Measurements from ENCODE around the gene CXCL5.

DNA sequence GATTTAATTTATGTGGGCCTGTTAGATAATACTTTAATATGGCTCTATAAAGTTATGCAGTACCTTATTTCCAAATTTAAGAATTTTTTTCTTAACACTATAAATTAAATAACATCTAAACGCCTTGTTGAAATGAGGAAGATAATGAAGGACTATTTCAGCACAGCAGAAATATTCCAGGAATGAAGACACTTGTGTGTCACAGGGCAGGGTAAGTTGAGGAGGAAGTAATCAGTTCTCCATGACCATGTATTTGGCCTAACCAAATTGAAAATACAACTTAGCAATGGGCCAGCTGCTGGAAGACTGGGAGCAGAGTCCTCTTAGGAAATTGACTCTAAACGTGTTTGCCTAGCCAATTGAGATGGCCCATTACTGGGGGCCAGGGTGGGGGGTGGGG, 23.1 kb upstream of the CXCL5 start:
- TF ChIP-seq, protein P1, sequence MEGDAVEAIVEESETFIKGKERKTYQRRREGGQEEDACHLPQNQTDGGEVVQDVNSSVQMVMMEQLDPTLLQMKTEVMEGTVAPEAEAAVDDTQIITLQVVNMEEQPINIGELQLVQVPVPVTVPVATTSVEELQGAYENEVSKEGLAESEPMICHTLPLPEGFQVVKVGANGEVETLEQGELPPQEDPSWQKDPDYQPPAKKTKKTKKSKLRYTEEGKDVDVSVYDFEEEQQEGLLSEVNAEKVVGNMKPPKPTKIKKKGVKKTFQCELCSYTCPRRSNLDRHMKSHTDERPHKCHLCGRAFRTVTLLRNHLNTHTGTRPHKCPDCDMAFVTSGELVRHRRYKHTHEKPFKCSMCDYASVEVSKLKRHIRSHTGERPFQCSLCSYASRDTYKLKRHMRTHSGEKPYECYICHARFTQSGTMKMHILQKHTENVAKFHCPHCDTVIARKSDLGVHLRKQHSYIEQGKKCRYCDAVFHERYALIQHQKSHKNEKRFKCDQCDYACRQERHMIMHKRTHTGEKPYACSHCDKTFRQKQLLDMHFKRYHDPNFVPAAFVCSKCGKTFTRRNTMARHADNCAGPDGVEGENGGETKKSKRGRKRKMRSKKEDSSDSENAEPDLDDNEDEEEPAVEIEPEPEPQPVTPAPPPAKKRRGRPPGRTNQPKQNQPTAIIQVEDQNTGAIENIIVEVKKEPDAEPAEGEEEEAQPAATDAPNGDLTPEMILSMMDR (conservative IDR thresholded peaks at IDR 0.05 in 1 of 2, IDR thresholded peaks at IDR 0.05 in 1 of 2; ENCODE audit: extremely low read depth in 1 of 2, insufficient read depth in 1 of 2, low read depth in 1 of 2, low read length in 2 of 2): no peak
- no peak for TF ChIP-seq EZH2 (IDR thresholded peaks at IDR 0.05; ENCODE audit: borderline replicate concordance, low read length)

Measured in mammary epithelial cell (primary cell).